ENCODE data around the gene CTU2. TPM values are rescaled to one million over a fixed set of nuclear protein-coding genes. Genes with fewer than 3 reads are reported as not detected.

Gene CTU2
- total RNA-seq, 2 donors from 2014 or later: 15.0 to 19.1 TPM

- Histone ChIP-seq H3K9me3 (no peaks in the 10 kb centered on the region), H3K4me1 (replicated peaks) (no peaks in the 10 kb centered on the region), H3K4me3 (no peak overlapping the region), H3K36me3 (peaks cover 29 to 50% of the 10 kb centered on the region in 2 donors), H3K27ac (no peak overlapping the region), H3K27me3 (replicated peaks; ENCODE audit: insufficient read depth) (no peaks in the 10 kb centered on the region)
- DNase-seq (ENCODE audit: low spot score): no peak
- WGBS: 86% methylated on average over 25 of the region's 29 CpGs
- intact Hi-C loops (cut with DNase I): no loop called here
- no peak for TF ChIP-seq POLR2A (IDR thresholded peaks at IDR 0.05)
- no peak for TF ChIP-seq CTCF (IDR thresholded peaks at IDR 0.05)
- no peak for TF ChIP-seq POLR2AphosphoS5 (IDR thresholded peaks at IDR 0.05)
These were observed 13.1 kb downstream of the CTU2 start for GRCh38 chr16:88719267-88719932.

DNA sequence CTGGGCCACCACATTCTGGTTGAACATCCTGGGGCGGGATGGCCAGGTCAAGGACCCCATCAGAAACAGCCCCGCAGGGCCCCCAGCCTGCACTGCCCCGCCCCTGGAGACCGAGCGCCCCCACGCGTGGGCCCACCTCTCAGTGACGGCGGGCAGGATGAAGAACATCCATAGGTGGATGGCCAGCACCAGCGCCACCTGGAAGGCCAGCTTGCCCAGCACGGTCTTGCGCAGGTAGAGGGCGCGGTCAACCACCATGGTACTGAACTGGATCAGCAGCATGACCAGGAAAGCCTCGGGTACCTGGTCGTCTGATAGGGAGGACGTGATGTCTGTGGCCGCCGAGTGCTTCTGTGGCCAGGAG is 13.6 kb downstream of the CTU2 start:
- no peak for DNase-seq (ENCODE audit: low spot score)
- Histone ChIP-seq H3K27ac (no peak overlapping the region), H3K27me3 (replicated peaks; ENCODE audit: insufficient read depth) (no peaks in the 10 kb centered on the region)

GRCh38 chr16:88720396-88720970 is 14.2 kb downstream of the CTU2 start:
- no peaks in the 10 kb centered on the region for H3K4me1 ChIP-seq (replicated peaks)
- intact Hi-C loops (cut with DNase I): no loop called here
- DNase-seq (ENCODE audit: low spot score): no peak
- H3K27ac ChIP-seq: no peak overlapping the region
- TF ChIP-seq CTCF (IDR thresholded peaks at IDR 0.05): no peak
- no peak for TF ChIP-seq POLR2A (IDR thresholded peaks at IDR 0.05)
- TF ChIP-seq POLR2AphosphoS5 (IDR thresholded peaks at IDR 0.05): no peak
- H3K9me3 ChIP-seq: no peaks in the 10 kb centered on the region
- H3K4me3 ChIP-seq: no peak overlapping the region
- H3K27me3 ChIP-seq (replicated peaks; ENCODE audit: insufficient read depth): no peaks in the 10 kb centered on the region
- peaks cover 29 to 49% of the 10 kb centered on the region in 2 donors for H3K36me3 ChIP-seq
- WGBS: 92% methylated on average over 23 of the region's 23 CpGs

More for the DNA sequence above, 13.6 kb downstream of the CTU2 start:
- Histone ChIP-seq H3K4me1 (replicated peaks) (no peaks in the 10 kb centered on the region), H3K4me3 (no peak overlapping the region), H3K36me3 (peaks cover 29 to 49% of the 10 kb centered on the region in 2 donors), H3K9me3 (no peaks in the 10 kb centered on the region)
- 92% methylated on average over 19 of the region's 19 CpGs for WGBS
- TF ChIP-seq POLR2AphosphoS5 (IDR thresholded peaks at IDR 0.05) (no peak), POLR2A (IDR thresholded peaks at IDR 0.05) (no peak), CTCF (IDR thresholded peaks at IDR 0.05) (no peak)
- intact Hi-C loops (cut with DNase I): no loop called here

- Histone ChIP-seq H3K4me1 (replicated peaks) (no peaks in the 10 kb centered on the region), H3K4me3 (no peak overlapping the region), H3K27ac (no peak overlapping the region), H3K9me3 (no peaks in the 10 kb centered on the region), H3K27me3 (replicated peaks; ENCODE audit: insufficient read depth) (no peaks in the 10 kb centered on the region), H3K36me3 (peaks cover 35 to 49% of the 10 kb centered on the region in 2 donors)
- WGBS: 94% methylated on average over 17 of the region's 17 CpGs
- intact Hi-C loops (cut with DNase I): no loop called here
- no peak for DNase-seq (ENCODE audit: low spot score)
- TF ChIP-seq POLR2A (IDR thresholded peaks at IDR 0.05) (no peak), POLR2AphosphoS5 (IDR thresholded peaks at IDR 0.05) (no peak), CTCF (IDR thresholded peaks at IDR 0.05) (no peak)
These were observed 14.9 kb downstream of the CTU2 start for GRCh38 chr16:88721236-88721635.
